HG03342 (cell line): ENCODE measurements around the gene ZHX3.

Experiments
- ATAC-seq: cut with Tn5 transposase; IDR thresholded peaks from one replicate; pipeline ENCODE4 v1.9.1; 2021; ENCODE audit warnings: mild to moderate bottlenecking, moderate library complexity; ENCODE audit not compliant: unreplicated experiment

The ZHX3 gene

DNA sequence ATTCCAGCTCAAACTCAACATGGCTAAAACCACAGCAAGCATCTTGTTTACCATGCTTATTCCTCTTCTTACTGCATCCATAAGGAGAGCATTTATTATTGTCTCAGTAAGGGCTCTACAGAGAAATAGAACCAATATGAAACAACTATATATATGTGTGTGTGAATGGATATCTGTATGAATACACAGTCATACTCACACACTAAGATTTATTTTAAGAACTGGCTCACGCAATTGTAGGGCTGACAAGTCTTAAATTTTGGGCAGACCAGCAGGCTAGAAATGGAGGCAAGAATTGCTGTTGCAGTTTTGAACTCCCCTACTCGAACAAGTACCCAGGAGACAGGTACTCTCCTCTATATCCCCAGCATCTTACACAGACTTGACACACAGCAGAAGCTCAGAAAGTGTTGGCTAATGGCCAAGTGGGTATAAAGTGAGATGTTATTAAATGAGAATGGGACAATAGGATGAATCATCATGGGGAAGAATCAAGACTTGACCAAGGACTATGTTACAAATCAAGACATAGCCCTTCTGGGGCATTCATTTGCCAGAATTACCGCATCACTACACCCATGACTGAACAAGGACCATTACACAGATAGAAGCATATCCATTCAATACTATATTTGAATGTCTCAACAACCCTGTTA is 13.0 kb downstream of the ZHX3 start:
- no peak for ATAC-seq

DNA sequence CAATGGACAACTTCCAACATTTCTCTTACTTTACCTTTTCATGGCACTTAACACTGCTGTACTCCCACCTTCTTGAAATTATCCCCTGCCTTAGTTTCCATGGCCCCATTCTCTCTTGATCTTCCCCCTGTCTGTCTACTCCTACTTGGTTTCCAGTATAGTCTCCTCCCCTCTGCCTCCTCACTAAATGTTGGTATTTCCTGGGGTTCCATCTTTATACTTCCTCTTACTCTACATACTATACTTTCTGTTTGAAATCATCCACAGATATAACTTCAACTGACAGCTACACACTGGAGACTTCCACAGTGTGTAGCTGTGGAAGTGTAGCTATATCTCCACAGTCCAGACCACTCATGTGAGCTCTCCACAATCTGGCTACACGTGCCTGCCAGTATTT is 13.5 kb downstream of the ZHX3 start:
- no peak for ATAC-seq

DNA sequence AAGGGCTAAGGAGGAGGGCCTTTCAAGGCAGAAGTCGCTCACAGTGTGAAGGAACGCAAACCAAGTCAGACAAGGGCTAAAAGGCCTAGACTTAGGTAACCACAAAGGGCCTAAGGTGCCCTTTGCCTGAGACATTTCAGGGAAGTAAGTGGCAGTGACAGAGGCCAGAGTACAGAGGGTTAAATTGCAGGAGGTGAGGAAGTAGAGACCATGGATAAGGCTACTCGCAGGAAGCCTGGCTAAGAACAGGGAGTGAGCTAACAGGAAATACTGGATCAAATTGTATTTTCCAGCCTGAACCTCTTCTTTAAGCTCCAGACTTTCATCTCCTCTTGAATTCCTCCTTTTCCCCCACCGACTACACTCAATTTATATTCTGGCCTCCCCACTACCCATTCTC is 16.6 kb downstream of the ZHX3 start:
- ATAC-seq = no peak

DNA sequence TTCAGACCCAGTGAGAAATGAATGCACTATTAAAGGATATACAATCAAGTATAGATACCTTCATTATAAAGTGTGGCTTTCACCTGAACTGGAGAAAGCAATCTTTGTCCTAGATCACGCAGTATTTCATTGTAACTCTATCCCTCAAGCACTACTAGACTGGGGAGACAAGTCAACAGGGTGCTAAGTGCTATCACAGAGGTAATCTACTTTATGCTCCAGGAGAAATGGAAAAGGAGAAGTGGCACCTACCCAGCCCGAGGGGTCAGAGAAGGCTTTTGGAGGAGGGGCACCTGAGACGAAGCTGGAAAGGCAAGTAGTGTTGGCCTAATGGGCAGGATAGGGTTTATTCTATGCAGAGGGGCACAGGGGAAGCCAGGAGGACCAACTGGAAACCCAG is 17.1 kb downstream of the ZHX3 start:
- ATAC-seq = no peak

DNA sequence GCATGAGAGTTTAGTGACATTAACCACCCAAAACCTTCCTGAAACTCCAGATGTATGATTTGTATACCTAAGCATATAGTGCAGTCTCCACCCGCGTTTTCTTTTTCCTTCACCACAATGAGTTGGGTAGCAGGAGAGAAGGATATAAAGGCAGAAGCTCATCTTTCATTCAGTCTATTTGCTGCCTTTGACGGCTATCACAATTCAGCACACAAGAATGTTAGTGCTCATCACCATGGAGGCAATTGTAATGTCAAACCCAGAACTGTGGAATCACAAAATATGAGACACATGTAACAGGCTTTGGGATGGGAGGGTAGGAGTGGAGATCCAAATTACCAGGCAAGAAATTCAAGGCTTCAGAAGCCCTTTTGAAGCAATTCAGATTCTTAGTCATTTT is 17.6 kb downstream of the ZHX3 start:
- no peak for ATAC-seq

DNA sequence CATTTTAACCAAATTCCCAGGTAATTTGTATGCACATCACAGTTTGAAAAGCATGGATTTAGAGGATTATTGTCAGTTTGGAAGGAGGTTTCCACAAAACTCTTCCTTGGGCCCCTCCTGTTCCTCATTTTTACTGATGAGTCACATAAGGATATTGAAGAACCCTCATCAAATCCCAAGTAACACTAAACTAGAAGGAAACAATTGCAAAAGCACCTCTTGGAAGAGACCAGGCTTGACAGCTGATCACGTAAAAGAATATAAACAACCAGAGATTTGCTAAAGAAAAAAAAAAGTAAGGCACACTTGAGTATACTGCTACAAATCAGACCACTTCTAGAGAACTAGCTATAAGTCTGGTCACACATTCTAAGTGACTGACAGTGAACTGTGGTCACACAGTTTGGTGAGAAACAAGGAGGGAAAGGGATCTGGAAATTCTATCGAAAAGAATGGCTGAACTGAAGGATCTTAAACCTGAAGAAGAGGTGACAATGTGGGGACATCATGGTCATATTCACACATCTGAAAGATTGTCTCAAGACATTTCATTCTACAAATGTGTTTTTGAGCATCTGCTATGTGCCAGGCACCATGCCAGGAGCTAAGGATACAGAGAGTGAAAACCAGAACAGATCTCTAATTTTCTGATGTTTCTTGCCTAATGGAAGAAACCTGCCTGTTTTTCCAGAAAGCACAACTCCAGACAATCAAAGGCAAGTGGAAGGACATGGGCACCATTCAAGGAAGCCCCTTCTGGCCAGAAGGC is 24.1 kb downstream of the ZHX3 start:
- ATAC-seq = no peak

DNA sequence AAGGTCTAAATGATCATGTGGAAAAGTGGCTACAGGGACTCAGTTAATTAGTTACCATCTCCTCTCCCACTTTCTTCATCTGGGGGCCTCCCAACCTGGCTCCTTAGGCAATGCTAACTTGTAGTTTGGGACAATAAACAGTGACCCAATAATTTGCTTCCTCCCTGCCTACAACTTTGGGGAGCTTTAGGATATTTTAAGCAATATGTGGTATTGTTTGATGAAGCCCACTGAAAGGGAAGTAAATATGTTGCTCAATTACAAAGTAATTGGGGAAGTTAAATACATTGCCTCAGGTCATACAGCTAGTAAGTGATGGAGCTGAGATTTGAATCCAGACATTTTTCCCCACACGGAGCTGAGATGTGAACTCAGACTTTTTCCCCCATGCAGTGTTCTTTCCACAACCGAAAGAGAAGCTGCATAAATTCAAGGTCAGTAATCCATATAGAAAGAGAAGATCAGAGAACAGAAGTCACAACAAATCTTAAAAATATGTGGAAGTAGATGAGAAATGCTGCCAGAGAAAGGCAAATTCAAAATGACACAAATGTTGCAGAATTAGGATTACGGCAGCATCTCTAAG is 26.6 kb downstream of the ZHX3 start:
- no peak for ATAC-seq

DNA sequence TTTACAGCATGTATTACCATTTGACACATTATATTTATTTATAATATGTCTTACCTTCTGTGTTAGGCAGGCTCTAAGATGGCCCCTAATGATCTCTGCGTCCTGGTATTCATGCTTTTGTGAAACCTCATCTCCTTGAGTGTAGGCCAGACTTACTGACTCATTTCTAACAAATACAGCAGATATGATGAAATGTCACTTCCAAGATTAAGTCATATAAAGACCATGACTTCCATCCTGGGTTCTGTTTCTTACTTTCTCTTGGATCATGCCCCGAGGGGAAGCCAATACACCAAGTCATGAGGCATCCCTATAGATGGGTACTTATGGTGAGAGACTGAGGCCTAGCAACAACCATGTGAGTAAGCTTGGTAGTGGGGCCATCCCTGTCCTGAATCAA is 30.2 kb downstream of the ZHX3 start:
- ATAC-seq = no peak

DNA sequence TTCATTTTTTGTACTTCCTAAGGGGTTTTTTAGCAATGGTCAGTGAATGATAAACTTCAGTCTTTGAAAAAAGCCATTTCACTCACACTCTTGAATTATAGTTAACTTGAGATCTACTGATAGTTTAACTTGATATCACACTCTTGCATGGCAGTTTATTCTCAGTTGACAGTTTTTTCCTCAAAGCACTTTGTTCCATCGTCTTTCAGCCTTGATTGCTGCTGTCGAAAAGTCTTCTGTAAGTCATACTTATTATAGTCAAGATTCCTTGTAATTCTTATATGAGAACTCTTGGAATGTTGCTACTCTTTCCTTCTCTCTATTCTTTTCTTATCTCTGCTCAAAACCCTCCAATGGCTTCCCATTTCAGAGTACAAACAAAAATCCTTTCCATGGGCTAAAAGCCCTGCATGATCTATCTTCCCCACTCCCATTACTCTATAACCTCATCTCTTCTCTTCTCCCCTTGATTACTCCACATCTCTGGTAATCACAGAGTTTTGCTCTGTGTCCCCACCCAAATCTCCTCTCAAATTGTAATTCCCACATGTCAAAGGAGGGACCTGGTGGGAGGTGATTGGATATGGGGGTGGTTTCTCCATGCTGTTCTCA is 31.2 kb downstream of the ZHX3 start:
- ATAC-seq = no peak

DNA sequence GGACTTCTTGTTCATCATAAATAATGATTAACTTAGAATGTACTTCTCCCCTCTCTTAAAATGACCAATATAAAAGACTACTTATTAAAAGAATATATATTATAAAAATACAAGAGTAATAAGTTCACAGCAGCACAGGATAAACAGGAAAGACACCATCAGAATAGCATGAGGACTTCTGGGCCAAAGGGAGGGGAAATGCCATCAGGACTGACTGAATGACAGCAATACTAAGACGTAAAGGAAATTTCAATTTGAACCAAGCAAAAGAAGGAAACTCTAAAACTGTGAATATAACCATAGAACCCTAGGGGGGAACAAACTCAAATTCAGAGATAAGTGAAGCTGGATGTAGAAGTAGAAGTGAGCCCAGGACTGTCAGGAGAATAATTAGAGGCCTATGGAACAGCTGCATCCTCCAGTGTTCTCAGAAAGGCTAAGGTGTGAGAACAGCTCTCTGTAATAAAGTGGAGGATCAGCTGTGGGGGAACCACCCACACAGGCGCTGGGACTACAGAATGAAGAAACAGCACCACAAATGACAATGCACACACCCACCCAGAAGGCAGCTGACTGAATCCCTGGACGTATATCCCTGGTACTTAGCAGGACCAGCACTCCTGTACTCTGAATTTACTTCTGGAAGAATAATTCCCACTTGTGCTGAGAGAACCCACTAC is 37.8 kb downstream of the ZHX3 start:
- ATAC-seq = no peak

DNA sequence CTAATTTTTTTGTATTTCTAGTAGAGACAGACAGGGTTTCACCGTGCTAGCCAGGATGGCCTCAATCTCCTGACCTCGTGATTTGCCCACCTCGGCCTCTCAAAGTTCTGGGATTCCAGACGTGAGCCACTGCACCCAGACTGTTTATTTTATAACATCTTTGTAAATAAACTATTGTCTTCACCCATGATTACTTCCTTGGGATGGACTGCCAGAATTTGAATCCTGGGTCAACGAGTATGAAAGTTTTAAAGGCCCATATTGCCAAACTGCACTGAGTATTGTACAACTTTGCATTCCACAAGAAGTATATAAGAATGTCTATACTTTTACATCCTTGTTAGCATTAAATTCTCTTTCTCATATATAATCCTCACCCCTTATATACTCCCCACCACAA is 38.6 kb downstream of the ZHX3 start:
- no peak for ATAC-seq

DNA sequence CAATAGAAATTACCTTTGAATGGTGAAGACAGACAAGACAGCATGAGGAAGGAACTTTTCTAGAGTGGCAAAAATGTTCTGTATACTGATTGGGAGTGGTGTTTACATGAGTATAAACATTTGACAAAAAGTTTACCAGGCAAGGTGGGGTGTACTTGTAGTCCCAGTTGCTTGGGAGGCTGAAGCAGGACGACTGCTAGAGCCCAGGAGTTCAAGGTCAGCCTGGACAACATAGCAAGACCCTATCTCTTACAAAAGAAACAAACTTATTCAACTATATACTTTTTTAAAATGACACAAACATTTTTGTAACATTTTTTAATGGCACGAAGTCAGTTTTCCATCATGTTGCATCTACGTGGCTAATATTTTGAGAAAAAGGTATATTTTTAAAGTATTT is 40.5 kb downstream of the ZHX3 start:
- no peak for ATAC-seq

DNA sequence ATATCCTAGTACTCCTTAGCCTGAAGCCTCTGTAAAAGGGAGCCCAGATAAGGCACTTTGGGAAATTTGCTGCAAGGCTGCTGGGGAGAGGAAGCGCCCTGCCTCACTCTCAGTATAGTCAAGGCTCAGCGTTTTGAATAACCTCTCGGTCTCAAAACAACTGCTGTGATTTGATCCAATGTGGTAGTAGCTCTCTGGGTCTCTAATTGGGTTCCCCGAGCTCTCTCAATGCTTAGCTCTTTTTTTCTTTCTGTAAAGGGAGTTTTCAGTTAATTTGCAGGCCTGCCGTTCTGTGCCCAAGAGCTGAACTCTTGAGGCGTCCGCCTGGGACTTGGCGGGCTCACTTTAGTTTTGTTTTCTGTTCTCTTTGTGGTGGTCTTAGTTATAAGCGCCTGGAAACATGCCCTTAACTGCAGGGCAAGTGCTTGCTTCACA is 41.2 kb downstream of the ZHX3 start:
- ATAC-seq = no peak

DNA sequence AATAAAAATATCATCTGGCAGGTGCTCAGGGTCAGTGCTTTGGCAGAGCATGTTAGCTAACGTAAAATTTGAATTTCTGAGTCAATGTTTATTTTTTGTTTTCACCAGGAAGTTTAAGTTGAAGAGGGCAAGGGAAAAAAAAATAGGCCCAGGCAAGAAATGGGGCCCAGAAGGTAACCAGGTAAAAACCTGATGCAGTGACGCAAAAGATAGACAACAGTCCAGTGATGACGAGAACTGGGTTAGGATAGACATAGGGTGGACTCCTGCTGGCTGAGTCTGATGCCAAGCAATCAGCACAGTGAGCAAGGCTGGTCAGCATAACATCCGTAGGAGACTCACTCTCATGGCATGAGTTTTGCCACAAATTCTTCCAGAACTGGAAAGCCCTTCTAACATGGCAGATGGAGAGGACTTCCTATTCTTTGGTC is 42.2 kb downstream of the ZHX3 start:
- ATAC-seq = no peak

DNA sequence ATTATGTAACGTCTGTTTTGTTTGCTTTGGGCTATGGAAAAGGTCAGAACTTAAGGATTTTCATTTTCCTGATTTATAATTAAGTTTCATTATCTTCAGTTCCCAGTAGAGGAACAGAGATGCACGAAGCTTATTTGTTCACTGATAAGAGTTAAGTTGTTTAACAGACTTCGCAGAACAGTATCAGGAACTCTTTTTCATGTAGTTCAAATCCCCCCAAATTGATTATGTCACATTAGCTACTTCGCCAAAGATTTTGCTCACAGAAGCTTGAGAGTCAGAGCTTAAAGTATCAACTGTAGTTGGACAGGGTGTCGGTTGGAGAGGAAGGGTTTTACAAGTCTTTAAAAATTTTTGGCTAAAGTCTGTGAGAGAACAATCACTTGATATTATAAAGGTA is 43.4 kb downstream of the ZHX3 start:
- no peak for ATAC-seq

DNA sequence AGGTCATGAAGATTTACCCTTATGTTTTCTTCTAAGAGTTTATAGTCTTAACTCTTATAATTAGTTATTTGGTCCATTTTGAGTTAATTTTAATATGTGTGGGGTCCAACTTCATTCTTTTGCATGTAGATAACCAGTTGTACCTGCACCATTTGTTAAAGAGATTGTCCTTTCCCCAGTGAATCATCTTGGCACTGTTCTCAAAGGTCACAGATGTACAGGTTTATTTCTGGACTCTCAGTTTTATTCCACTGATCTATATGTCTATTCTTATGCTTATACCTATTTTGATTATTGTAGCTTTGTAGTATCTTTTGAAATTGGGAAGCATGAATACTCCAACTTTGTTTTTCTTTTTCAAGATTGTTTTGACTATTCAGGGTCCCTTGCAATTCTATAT is 44.1 kb downstream of the ZHX3 start:
- no peak for ATAC-seq

DNA sequence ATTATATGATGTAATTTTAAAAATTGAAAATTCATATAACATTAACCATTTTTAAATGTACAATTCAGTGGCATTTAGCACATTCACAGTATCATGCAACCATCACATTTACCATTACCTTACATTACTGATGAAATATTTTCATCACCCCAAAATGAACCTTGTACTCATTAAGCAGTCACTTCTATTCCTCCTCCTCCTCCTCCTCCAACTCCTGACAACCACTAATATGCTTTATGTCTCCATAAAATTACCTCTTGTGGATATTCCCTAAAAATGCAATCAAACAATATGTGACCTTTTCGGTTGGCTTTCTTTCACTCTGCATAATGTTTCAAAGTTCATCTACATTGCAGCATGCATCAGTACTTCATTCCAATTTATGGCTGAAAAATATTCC is 45.2 kb downstream of the ZHX3 start:
- ATAC-seq = no peak

DNA sequence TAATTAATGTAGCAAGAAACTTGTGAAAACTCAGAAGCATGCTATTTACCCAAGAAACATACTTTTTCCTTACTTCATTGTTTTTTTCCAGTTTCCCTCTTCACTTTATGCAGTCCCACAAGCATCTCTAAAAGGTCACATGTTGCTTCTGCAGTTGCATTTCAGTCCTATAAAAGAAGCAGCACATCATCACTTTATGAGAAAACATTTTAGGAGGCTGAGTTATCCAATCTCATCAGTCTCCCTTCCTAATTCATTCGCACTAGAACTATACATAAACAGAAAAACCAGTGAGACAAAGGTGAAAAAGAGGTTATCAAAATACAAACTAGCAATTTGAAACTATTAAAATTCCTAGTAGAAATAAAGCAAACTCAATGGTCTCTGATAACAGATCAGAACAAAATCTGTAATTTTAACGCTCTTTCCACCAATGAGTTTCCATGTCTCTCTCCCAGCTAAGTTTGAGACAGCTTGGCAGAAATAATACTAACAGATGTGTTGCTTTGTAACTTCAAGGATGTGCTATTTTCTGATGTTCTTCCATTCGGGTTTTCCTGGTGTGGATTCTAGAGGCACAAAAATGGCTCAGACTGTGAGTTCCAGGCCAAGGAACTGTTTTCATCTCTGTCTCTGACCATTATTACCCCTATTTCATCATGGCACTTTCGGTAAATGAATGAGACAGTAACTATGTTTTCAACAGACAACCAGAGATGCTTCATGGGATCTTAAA is 48.4 kb downstream of the ZHX3 start:
- no peak for ATAC-seq

DNA sequence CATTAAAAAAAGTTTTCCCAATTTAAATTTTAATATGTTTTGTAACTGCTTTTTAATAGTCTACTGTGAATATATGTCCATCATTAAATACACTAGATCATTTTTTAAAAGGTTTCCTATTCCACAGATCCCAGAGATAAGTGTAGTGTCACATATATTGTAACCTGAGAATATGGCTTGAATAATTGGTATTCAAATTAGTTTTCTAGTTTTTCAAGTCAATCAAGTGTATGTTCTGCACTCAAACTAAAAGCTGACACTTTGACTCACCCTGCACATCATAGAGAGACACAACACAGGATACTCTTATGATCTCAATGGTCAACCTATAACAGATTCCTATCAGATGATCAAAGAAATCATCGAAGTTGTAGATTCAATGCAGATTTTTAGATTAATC is 49.1 kb downstream of the ZHX3 start:
- no peak for ATAC-seq

DNA sequence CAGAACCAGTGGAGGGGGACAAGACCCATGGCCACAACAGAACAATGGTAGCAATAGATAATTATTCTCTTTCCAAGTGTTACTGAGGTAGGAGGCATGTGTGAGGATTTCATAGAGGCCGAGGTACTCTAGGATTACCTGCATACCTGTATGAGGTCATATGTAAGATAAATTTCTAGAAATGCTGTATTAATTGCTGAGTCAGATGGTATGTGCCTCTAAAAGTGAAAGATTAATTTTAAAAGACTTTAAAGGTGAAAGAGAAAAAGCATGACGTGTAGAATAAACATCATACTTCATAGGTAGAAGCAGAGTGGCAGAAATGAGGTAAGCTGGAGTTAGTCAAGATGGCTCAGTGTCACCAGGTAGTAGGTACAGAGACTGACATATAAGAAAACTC is 51.6 kb downstream of the ZHX3 start:
- no peak for ATAC-seq

DNA sequence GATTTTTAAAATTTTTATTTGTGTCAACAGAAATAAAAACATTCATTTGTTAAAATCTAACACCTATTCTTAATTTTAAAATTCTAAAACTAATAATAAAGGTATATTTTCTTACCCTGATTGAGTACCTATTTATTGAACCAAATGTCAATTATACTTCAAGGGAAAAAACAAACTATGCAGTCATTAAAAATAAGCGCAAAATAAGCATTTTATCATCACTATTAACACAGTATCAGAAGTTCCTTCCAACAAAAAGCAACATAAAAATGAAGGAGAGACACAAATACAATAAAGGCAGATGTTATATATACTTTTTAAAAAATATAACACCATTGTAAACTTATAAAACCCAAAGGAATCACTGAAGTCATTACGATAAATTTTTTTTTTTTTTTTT is 52.7 kb downstream of the ZHX3 start:
- no peak for ATAC-seq
